B cell (primary cell): Measurements from ENCODE around the gene PHKA2. TPM values are rescaled to one million over a fixed set of nuclear protein-coding genes. Genes with fewer than 3 reads are reported as not detected.

Source experiments
- ATAC-seq: fragments of 200-7000 bp; cut with Tn5 transposase; one replicate; pipeline ENCODE4 v1.10.0; 2021; ENCODE audit warnings: low read depth, mild to moderate bottlenecking, moderate number of reproducible peaks, moderate library complexity
- CTCF ChIA-PET: fragments of 350-600 bp; sonication (Branson Sonifier 250); formaldehyde crosslinking; loops from one replicate; lab custom pipeline; 2021; ENCODE audit warnings: antibody characterized with exemption, inconsistent platforms; lab: Charles Lee
- POLR2A ChIA-PET: fragments of 350-600 bp; sonication (Branson Sonifier 250); formaldehyde crosslinking; loops from one replicate; lab custom pipeline; 2021; ENCODE audit warnings: antibody characterized with exemption; lab: Charles Lee
- DNase-seq: peaks from one replicate; pipeline ENCODE4 v3.0.0; 2013
- H2AFZ ChIP-seq: 2 replicates; pipeline ENCODE4 v1.6.1; 2012; ENCODE audit warnings: mild to moderate bottlenecking, low read depth, low read length; ENCODE audit not compliant: insufficient read depth, poor library complexity, severe bottlenecking
- H3K27ac ChIP-seq, 2 donors: 1 replicate in 1 of 2; 2 replicates in 1 of 2; pipeline ENCODE4 v1.5.1; 2012 to 2013; ENCODE audit warnings: low read length in 2 of 2, mild to moderate bottlenecking in 2 of 2, moderate library complexity in 1 of 2
- H3K27me3 ChIP-seq, 4 experiments: fragments of 200-600 bp in 1 of 4; sonication (generic) in 1 of 4; replicated peaks in 1 of 4; 1 replicate in 2 of 4; 2 replicates in 2 of 4; pipeline versions ENCODE4 v1.6.1 to v1.7.0; 2013 to 2016; ENCODE audit warnings: low read length in 3 of 4, mild to moderate bottlenecking in 2 of 4, mixed read lengths in 1 of 4, moderate library complexity in 1 of 4; ENCODE audit not compliant: insufficient read depth in 4 of 4, control insufficient read depth in 3 of 4; ENCODE audit errors: control extremely low read depth in 1 of 4
- H3K36me3 ChIP-seq, 2 experiments: replicated peaks in 1 of 2; 1 replicate in 1 of 2; 2 replicates in 1 of 2; pipeline versions ENCODE4 v1.6.1 to v1.7.1; 2013; ENCODE audit warnings: low read length in 1 of 2; ENCODE audit not compliant: insufficient read depth in 2 of 2, control insufficient read depth in 1 of 2; ENCODE audit errors: control extremely low read depth in 1 of 2, extremely low read depth in 1 of 2
- H3K4me1 ChIP-seq, 2 donors: fragments of 200-600 bp in 1 of 2; sonication (generic) in 1 of 2; 1 replicate in 1 of 2; 2 replicates in 1 of 2; pipeline versions ENCODE4 v1.5.1 to v1.6.1; 2013 to 2017; ENCODE audit warnings: low read length in 2 of 2; ENCODE audit not compliant: control insufficient read depth in 2 of 2, insufficient read depth in 2 of 2
- H3K4me2 ChIP-seq: replicated peaks from 2 replicates; pipeline ENCODE3; 2012; ENCODE audit warnings: mild to moderate bottlenecking, low read depth, low read length; ENCODE audit not compliant: poor library complexity, severe bottlenecking
- H3K4me3 ChIP-seq, 5 experiments: fragments of 200-600 bp in 1 of 5; sonication (generic) in 1 of 5; 1 replicate in 3 of 5; 2 replicates in 2 of 5; pipeline versions ENCODE4 v1.5.1 to v1.7.0; 2011 to 2016; ENCODE audit warnings: low read length in 4 of 5, mild to moderate bottlenecking in 4 of 5, low read depth in 2 of 5, control low read depth in 1 of 5, moderate library complexity in 1 of 5; ENCODE audit not compliant: insufficient read depth in 1 of 5; ENCODE audit errors: control extremely low read depth in 1 of 5, extremely low read depth in 1 of 5
- H3K79me2 ChIP-seq: fragments of 200-600 bp; sonication (generic); one replicate; pipeline ENCODE4 v1.6.0; 2016; ENCODE audit warnings: low read length; ENCODE audit not compliant: control insufficient read depth, insufficient read depth
- H3K9ac ChIP-seq: fragments of 200-600 bp; sonication (generic); 2 replicates; pipeline ENCODE4 v1.6.1; 2017; ENCODE audit warnings: mild to moderate bottlenecking, low read length, moderate library complexity
- H3K9me3 ChIP-seq, 3 donors: one replicate each; pipeline versions ENCODE4 v1.6.1 to v1.7.1; 2013; ENCODE audit warnings: low read length in 2 of 3; ENCODE audit not compliant: control insufficient read depth in 2 of 3, insufficient read depth in 1 of 3; ENCODE audit errors: control extremely low read depth in 1 of 3
- H4K20me1 ChIP-seq: 2 replicates; pipeline ENCODE4 v1.6.0; 2012; ENCODE audit warnings: mild to moderate bottlenecking, low read length; ENCODE audit not compliant: insufficient read depth, control insufficient read depth, poor library complexity, severe bottlenecking
- H3K27ac Mint-ChIP-seq: one replicate; pipeline ENCODE4 v1.8.0; 2021; ENCODE audit warnings: mixed read lengths
- H3K27me3 Mint-ChIP-seq: one replicate; pipeline ENCODE4 v1.8.0; 2021; ENCODE audit warnings: mixed read lengths
- H3K4me1 Mint-ChIP-seq: one replicate; pipeline ENCODE4 v1.8.0; 2021; ENCODE audit warnings: mixed read lengths
- H3K4me3 Mint-ChIP-seq: one replicate; pipeline ENCODE4 v1.8.0; 2021; ENCODE audit warnings: mixed read lengths
- H3K9me3 Mint-ChIP-seq: one replicate; pipeline ENCODE4 v1.8.0; 2022; ENCODE audit warnings: mixed read lengths; ENCODE audit not compliant: insufficient read depth
- EZH2 ChIP-seq: IDR thresholded peaks from 2 replicates; pipeline ENCODE4 v1.6.1; 2012; ENCODE audit warnings: borderline replicate concordance, low read depth, mild to moderate bottlenecking, moderate library complexity, low read length; ENCODE audit not compliant: insufficient read depth, poor library complexity, severe bottlenecking
- WGBS: methylation state at CpG from one replicate; pipeline ENCODE4 v1.1.5; 2013; ENCODE audit warnings: missing lambda C conversion rate; ENCODE audit not compliant: insufficient coverage; 5-methylcytosine and 5-hydroxymethylcytosine counted together
- intact Hi-C: fragments of 100-400 bp; cut with micrococcal nuclease; formaldehyde crosslinking; loops from one replicate; pipeline ENCODE4 v1.10.0; 2022
- polyA plus RNA-seq: library from polyadenylated mRNA; depleted of rRNA; stranded (reverse); fragments of >200 nt; gene quantifications from 2 replicates; pipeline ENCODE4 v1.2.3, GENCODE V29; 2012
- total RNA-seq, 2 donors: library from RNA; stranded (reverse); fragments of 120-200 nt in 1 of 2; gene quantifications; 1 replicate in 1 of 2; 2 replicates in 1 of 2; pipeline versions ENCODE4 v1.2.3 to v1.2.4, GENCODE V29; 2013 to 2022
- TF ChIP-seq, protein P1 (sequence below): fragments of 200-600 bp; IDR thresholded peaks from one replicate; pipeline ENCODE4 v1.8.0; 2022; ENCODE audit warnings: antibody characterized with exemption, mild to moderate bottlenecking

PHKA2 gene
- total and polyA plus RNA-seq, 2 donors (not counting 1 experiment from before 2014, with no cell fraction given): 54.6 to 60.6 TPM

DNA sequence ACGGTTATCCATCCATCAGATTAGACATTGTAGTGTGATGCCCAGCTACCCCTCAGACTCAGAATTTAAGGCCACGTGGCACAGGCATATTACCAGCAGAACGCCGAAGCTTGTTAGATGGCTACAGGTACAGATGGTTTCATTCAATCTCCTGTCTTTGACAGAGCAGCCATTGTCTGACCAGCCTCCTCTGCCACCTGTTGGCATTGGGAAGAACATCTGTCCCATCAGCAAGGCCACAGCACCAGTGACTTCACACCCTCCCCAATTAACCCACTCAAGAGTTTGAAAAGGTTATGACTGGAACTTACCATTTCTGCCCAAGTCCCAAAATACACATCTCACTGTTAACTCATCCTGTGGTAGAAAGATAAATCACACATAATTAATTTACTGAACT, 22.0 kb upstream of the PHKA2 start:
- no CpG with 5 or more reads among the region's 4 CpGs for WGBS
- no peak overlapping the region for H3K4me3 ChIP-seq
- no peak overlapping the region for H3K9ac ChIP-seq
- DNase-seq (no peak), ATAC-seq (no peak)
- no peak overlapping the region for H2AFZ ChIP-seq
- intact Hi-C loops: no loop called here
- no peaks in the 10 kb centered on the region for H3K9me3 Mint-ChIP-seq
- CTCF ChIA-PET: interaction anchor here (0.7 kb wide), 1 partner anchor 63 kb away, joined by 3 read pairs; no protein-coding TSS in a partner anchor
- H3K27ac Mint-ChIP-seq: no peak overlapping the region
- no peaks in the 10 kb centered on the region for H3K27me3 ChIP-seq
- no peak for TF ChIP-seq EZH2
- H4K20me1 ChIP-seq: no peaks in the 10 kb centered on the region
- no peak overlapping the region for H3K4me3 Mint-ChIP-seq
- no peaks in the 10 kb centered on the region for H3K4me1 Mint-ChIP-seq
- no peaks in the 10 kb centered on the region for H3K36me3 ChIP-seq
- H3K27ac ChIP-seq: no peak overlapping the region
- H3K79me2 ChIP-seq: no peaks in the 10 kb centered on the region
- no peaks in the 10 kb centered on the region for H3K9me3 ChIP-seq
- no peaks in the 10 kb centered on the region for H3K4me1 ChIP-seq
- POLR2A ChIA-PET: no interaction called here
- no peaks in the 10 kb centered on the region for H3K27me3 Mint-ChIP-seq
- no peak overlapping the region for H3K4me2 ChIP-seq

GRCh38 chrX:19003756-19004155, 19.8 kb upstream of the PHKA2 start:
- Histone ChIP-seq H3K9ac (no peak overlapping the region), H3K4me2 (no peak overlapping the region), H3K4me1 (no peaks in the 10 kb centered on the region), H3K27me3 (no peaks in the 10 kb centered on the region), H3K36me3 (no peaks in the 10 kb centered on the region), H3K4me3 (no peak overlapping the region), H3K27ac (no peak overlapping the region), H3K9me3 (no peaks in the 10 kb centered on the region), H4K20me1 (no peaks in the 10 kb centered on the region), H2AFZ (no peak overlapping the region), H3K79me2 (no peaks in the 10 kb centered on the region)
- intact Hi-C loops: no loop called here
- Mint-ChIP-seq H3K27ac (no peak overlapping the region), H3K9me3 (no peaks in the 10 kb centered on the region), H3K4me1 (no peaks in the 10 kb centered on the region), H3K4me3 (no peak overlapping the region), H3K27me3 (no peaks in the 10 kb centered on the region)
- no peak for ATAC-seq
- no CpG with 5 or more reads among the region's 5 CpGs for WGBS
- no peak for TF ChIP-seq EZH2
- TF ChIP-seq, protein P1, sequence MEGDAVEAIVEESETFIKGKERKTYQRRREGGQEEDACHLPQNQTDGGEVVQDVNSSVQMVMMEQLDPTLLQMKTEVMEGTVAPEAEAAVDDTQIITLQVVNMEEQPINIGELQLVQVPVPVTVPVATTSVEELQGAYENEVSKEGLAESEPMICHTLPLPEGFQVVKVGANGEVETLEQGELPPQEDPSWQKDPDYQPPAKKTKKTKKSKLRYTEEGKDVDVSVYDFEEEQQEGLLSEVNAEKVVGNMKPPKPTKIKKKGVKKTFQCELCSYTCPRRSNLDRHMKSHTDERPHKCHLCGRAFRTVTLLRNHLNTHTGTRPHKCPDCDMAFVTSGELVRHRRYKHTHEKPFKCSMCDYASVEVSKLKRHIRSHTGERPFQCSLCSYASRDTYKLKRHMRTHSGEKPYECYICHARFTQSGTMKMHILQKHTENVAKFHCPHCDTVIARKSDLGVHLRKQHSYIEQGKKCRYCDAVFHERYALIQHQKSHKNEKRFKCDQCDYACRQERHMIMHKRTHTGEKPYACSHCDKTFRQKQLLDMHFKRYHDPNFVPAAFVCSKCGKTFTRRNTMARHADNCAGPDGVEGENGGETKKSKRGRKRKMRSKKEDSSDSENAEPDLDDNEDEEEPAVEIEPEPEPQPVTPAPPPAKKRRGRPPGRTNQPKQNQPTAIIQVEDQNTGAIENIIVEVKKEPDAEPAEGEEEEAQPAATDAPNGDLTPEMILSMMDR: no peak
- CTCF ChIA-PET: interaction anchor here (1.4 kb wide), 1 partner anchor 44 kb away, joined by 3 read pairs; no protein-coding TSS in a partner anchor
- POLR2A ChIA-PET: no interaction called here
- no peak for DNase-seq
